SU-DHL-6 (cell line): ENCODE results near the gene NACC1.

Source experiments
- H2AFZ ChIP-seq: fragments of 200-600 bp; sonication (generic); 2 replicates; pipeline ENCODE4 v1.6.1; 2014; ENCODE audit warnings: low read depth, mild to moderate bottlenecking, moderate library complexity, mixed read lengths, antibody characterized with exemption, low read length; ENCODE audit not compliant: severe bottlenecking
- H3F3A ChIP-seq: fragments of 200-600 bp; shearing (Covaris generic); 2 replicates; pipeline ENCODE4 v1.6.0; 2016; ENCODE audit warnings: antibody characterized with exemption, mild to moderate bottlenecking; ENCODE audit not compliant: insufficient read depth
- H3K27ac ChIP-seq: fragments of 200-600 bp; sonication (generic); 2 replicates; pipeline ENCODE4 v1.5.1; 2016; ENCODE audit warnings: low read depth, mild to moderate bottlenecking, low read length, moderate library complexity, mixed read lengths
- H3K27me3 ChIP-seq: fragments of 200-600 bp; sonication (generic), shearing (Covaris generic); 2 replicates; pipeline ENCODE4 v1.6.0; 2014; ENCODE audit warnings: mild to moderate bottlenecking, low read length
- H3K36me3 ChIP-seq: fragments of 200-600 bp; sonication (generic); 2 replicates; pipeline ENCODE4 v1.6.1; 2014; ENCODE audit warnings: mild to moderate bottlenecking, low read length, mixed read lengths
- H3K4me2 ChIP-seq: fragments of 300-600, 200-600 bp; shearing (Covaris generic), sonication (generic); 2 replicates; pipeline ENCODE4 v1.6.0; 2014; ENCODE audit warnings: low read length, low read depth, mild to moderate bottlenecking; ENCODE audit not compliant: poor library complexity, severe bottlenecking
- H3K4me3 ChIP-seq: fragments of 200-600 bp; sonication (generic); 2 replicates; pipeline ENCODE4 v1.5.1; 2014; ENCODE audit warnings: antibody characterized with exemption, low read length, mild to moderate bottlenecking, mixed read lengths; ENCODE audit not compliant: insufficient read depth, poor library complexity, severe bottlenecking
- H3K79me2 ChIP-seq: fragments of 200-600 bp; sonication (generic); 2 replicates; pipeline ENCODE4 v1.6.1; 2014; ENCODE audit warnings: mild to moderate bottlenecking, low read length, moderate library complexity; ENCODE audit not compliant: insufficient read depth
- H3K9ac ChIP-seq: fragments of 200-600 bp; sonication (generic); 2 replicates; pipeline ENCODE4 v1.7.0; 2014; ENCODE audit warnings: mild to moderate bottlenecking, low read length
- H3K9me2 ChIP-seq: fragments of 200-600 bp; sonication (generic); replicated peaks from 2 replicates; pipeline ENCODE4 v1.6.1; 2014; ENCODE audit warnings: low read length; ENCODE audit not compliant: insufficient read depth
- H3K9me3 ChIP-seq: fragments of 200-600 bp; sonication (generic); 2 replicates; pipeline ENCODE4 v1.6.1; 2014; ENCODE audit warnings: low read length, mixed read lengths; ENCODE audit not compliant: insufficient read depth
- H4K20me1 ChIP-seq: fragments of 200-600 bp; sonication (generic); 2 replicates; pipeline ENCODE4 v1.6.1; 2014; ENCODE audit warnings: low read depth, mild to moderate bottlenecking, antibody characterized with exemption, low read length, moderate library complexity, mixed read lengths
- EZH2phosphoT487 ChIP-seq: fragments of 200-600 bp; sonication (generic), shearing (Covaris generic); conservative IDR thresholded peaks from 2 replicates; pipeline ENCODE4 v1.6.1; 2018; ENCODE audit warnings: mild to moderate bottlenecking, antibody characterized with exemption, low read length, moderate library complexity, mixed read lengths
- TF ChIP-seq, protein P1 (sequence below): fragments of 200-600 bp; sonication (generic); IDR thresholded peaks from one replicate; pipeline ENCODE4 v1.5.1; 2017; ENCODE audit warnings: antibody characterized with exemption, mild to moderate bottlenecking, low read length, moderate library complexity; ENCODE audit not compliant: insufficient read depth, poor library complexity, severe bottlenecking

The NACC1 gene

GRCh38 chr19:13151605-13152355 lies 33.7 kb downstream of the NACC1 start:
- no peaks in the 10 kb centered on the region for H3K9me2 ChIP-seq
- H3K9ac ChIP-seq: peak overlapping the region; percentile 91
- no peaks in the 10 kb centered on the region for H3K27me3 ChIP-seq
- H3K4me3 ChIP-seq: peak overlapping the region; percentile 75
- H3K27ac ChIP-seq: peak overlapping the region; percentile 90
- TF ChIP-seq, protein P1, sequence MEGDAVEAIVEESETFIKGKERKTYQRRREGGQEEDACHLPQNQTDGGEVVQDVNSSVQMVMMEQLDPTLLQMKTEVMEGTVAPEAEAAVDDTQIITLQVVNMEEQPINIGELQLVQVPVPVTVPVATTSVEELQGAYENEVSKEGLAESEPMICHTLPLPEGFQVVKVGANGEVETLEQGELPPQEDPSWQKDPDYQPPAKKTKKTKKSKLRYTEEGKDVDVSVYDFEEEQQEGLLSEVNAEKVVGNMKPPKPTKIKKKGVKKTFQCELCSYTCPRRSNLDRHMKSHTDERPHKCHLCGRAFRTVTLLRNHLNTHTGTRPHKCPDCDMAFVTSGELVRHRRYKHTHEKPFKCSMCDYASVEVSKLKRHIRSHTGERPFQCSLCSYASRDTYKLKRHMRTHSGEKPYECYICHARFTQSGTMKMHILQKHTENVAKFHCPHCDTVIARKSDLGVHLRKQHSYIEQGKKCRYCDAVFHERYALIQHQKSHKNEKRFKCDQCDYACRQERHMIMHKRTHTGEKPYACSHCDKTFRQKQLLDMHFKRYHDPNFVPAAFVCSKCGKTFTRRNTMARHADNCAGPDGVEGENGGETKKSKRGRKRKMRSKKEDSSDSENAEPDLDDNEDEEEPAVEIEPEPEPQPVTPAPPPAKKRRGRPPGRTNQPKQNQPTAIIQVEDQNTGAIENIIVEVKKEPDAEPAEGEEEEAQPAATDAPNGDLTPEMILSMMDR: no peak
- TF ChIP-seq EZH2phosphoT487: no peak
- H3K9me3 ChIP-seq: no peaks in the 10 kb centered on the region
- H3K36me3 ChIP-seq: no peaks in the 10 kb centered on the region; the same call in 1 of the 2 replicates
- peaks cover 27% of the 10 kb centered on the region for H3F3A ChIP-seq
- peak overlapping the region; percentile 63 for H2AFZ ChIP-seq
- H3K79me2 ChIP-seq: peaks cover 19% of the 10 kb centered on the region
- no peaks in the 10 kb centered on the region; the same call in 1 of the 2 replicates for H4K20me1 ChIP-seq
- H3K4me2 ChIP-seq: peak overlapping the region; percentile 97

- Histone ChIP-seq H3K36me3 (no peaks in the 10 kb centered on the region; the same call in 1 of the 2 replicates), H3K79me2 (peaks cover 19% of the 10 kb centered on the region), H3F3A (peaks cover 34% of the 10 kb centered on the region), H3K27me3 (no peaks in the 10 kb centered on the region), H3K9me2 (no peaks in the 10 kb centered on the region), H3K4me3 (peak overlapping the region; percentile 73), H3K9ac (peak overlapping the region; percentile 91), H3K4me2 (peak overlapping the region; percentile 82), H2AFZ (peak overlapping the region; percentile 63), H3K9me3 (no peaks in the 10 kb centered on the region), H3K27ac (peak overlapping the region; percentile 90), H4K20me1 (no peaks in the 10 kb centered on the region; the same call in 1 of the 2 replicates)
- TF ChIP-seq EZH2phosphoT487: no peak
- TF ChIP-seq, protein P1: no peak
Measured at GRCh38 chr19:13152356-13152973, 34.4 kb downstream of the NACC1 start.

DNA sequence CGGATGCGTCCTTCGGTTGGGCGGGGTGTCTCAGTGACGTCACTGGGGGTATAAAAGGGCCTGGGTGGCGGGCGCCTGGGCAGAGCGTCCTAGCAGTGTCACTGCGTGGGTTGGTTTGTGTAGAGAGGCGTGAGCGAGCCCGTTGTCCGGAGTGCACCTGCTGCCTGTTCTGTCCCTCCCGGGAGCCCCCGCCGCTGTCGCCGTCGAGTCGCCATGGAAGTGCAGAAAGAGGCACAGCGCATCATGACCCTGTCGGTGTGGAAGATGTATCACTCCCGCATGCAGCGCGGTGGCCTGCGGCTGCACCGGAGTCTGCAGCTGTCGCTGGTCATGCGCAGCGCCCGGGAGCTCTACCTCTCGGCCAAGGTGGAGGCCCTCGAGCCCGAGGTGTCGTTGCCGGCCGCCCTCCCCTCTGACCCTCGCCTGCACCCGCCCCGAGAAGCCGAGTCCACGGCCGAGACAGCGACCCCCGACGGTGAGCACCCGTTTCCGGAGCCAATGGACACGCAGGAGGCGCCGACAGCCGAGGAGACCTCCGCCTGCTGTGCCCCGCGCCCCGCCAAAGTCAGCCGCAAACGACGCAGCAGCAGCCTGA lies 35.0 kb downstream of the NACC1 start:
- peaks cover 37% of the 10 kb centered on the region for H3F3A ChIP-seq
- TF ChIP-seq, protein P1: peak; percentile 22
- TF ChIP-seq EZH2phosphoT487: no peak
- no peaks in the 10 kb centered on the region for H3K27me3 ChIP-seq
- peak overlapping the region; percentile 91 for H3K9ac ChIP-seq
- H3K4me2 ChIP-seq: peak overlapping the region; percentile 82
- peak overlapping the region; percentile 90 for H3K27ac ChIP-seq
- no peaks in the 10 kb centered on the region; the same call in 1 of the 2 replicates for H4K20me1 ChIP-seq
- peaks cover 19% of the 10 kb centered on the region for H3K79me2 ChIP-seq
- H2AFZ ChIP-seq: no peak overlapping the region
- peak overlapping the region; percentile 73 for H3K4me3 ChIP-seq
- H3K36me3 ChIP-seq: no peaks in the 10 kb centered on the region; the same call in 1 of the 2 replicates
- H3K9me2 ChIP-seq: no peaks in the 10 kb centered on the region
- H3K9me3 ChIP-seq: no peaks in the 10 kb centered on the region
